Measurements from ENCODE around the gene KRT76.

GRCh38 chr12:52755533-52755932, 21.6 kb downstream of the KRT76 start:
- TF ChIP-seq CTCF (IDR thresholded peaks at IDR 0.05), result no peak
- no peak for TF ChIP-seq POLR2A (IDR thresholded peaks at IDR 0.05)
